ENCODE data around the gene TANGO6.
"Not testable (repeated sequence)": the region's sequence is repeated elsewhere in the genome, so short reads cannot be mapped to it uniquely, and the experiment has no call there.

DNA sequence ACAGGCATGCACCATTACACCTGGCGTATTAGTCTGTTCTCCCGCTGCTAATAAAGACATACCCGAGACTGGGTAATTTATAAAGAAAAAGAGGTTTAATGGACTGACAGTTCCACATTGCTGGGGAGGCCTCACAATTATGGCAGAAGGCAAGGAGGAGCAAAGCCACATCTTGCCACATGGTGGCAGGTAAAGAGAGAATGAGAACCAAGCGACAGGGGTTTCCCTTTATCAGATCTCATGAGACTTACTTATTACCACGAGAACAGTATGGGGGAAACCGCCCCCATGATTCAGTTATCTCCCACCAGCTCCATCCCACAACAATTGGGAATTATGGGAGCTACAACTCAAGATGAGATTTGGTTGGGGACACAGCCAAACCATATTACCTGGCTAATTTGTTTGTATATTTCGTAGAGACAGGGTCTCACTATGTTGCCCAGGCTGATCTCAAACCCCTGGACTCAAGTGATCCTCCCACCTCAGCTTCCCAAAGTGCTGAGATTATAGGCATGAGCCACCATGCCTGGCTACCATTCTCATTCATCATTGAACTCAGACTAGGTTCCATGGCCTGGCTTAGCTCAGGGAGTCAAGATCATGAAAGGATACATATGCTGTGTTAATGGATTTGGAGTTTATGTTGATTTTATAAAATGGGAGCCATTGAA is 147.0 kb downstream of the TANGO6 start:
- not testable (repeated sequence) for TF ChIP-seq CTCF, POLR2A (IDR thresholded peaks at IDR 0.05)

Measured in adrenal gland (tissue), 5 donors.